ENCODE data around the gene DMD. TPM values are rescaled to one million over a fixed set of nuclear protein-coding genes. Genes with fewer than 3 reads are reported as not detected.

The DMD gene
- total and polyA plus RNA-seq, 2 of the 8 experiments (the other 6 are each of a cell fraction or from before 2014, with no cell fraction given), result 4.8 to 7.4 TPM

GRCh38 chrX:32847921-32848320, 363.4 kb downstream of the DMD start:
- H2BK12ac ChIP-seq (ENCODE audit: low read depth, low read length), result no peak overlapping the region
- H3K79me2 ChIP-seq (ENCODE audit: control insufficient read depth in 1 of 2, insufficient read depth in 2 of 2, low read length in 2 of 2), result no peaks in the 10 kb centered on the region
- no peaks in the 10 kb centered on the region for H3K79me1 ChIP-seq (ENCODE audit: low read depth, low read length)
- no peaks in the 10 kb centered on the region for H3K36me3 ChIP-seq (ENCODE audit: control insufficient read depth in 2 of 4, insufficient read depth in 4 of 4, low read length in 3 of 4)
- H3K4me1 ChIP-seq (replicated peaks in 1 of 4; ENCODE audit: control insufficient read depth in 3 of 4, insufficient read depth in 4 of 4, low read length in 3 of 4), result no peaks in the 10 kb centered on the region
- no peak overlapping the region for H3K4me3 ChIP-seq (ENCODE audit: extremely low read depth in 1 of 4, insufficient read depth in 2 of 4, low read depth in 3 of 4, low read length in 4 of 4)
- no peak for DNase-seq (ENCODE audit: low read depth in 1 of 2, low spot score in 2 of 2)
- no peak for FAIRE-seq
- H4K91ac ChIP-seq (replicated peaks; ENCODE audit: insufficient read length, low read length), result no peak overlapping the region
- H3K9ac ChIP-seq (replicated peaks in 1 of 4; ENCODE audit: extremely low read depth in 1 of 4, low read depth in 3 of 4, low read length in 3 of 4), result no peak overlapping the region
- no peak overlapping the region for H3K14ac ChIP-seq (ENCODE audit: insufficient read length)
- no peak overlapping the region for H3K27ac ChIP-seq (ENCODE audit: low read depth, low read length)
- no peak overlapping the region for H3K23ac ChIP-seq (ENCODE audit: insufficient read length)
- no peak overlapping the region for H2BK120ac ChIP-seq (replicated peaks; ENCODE audit: low read depth, low read length)
- CTCF ChIA-PET (ENCODE audit: partially characterized antibody), result interaction anchor here (0.5 kb wide), 1 partner anchor 127 kb away, joined by 3 read pairs; no protein-coding TSS in a partner anchor
- no peak overlapping the region for H2BK15ac ChIP-seq (ENCODE audit: low read length)
- H3K4me2 ChIP-seq (ENCODE audit: insufficient read depth in 1 of 2, low read depth in 2 of 2, low read length in 2 of 2), result no peak overlapping the region
- H3K27me3 ChIP-seq (replicated peaks in 1 of 4; ENCODE audit: control insufficient read depth in 3 of 4, extremely low read depth in 1 of 4, insufficient read depth in 3 of 4, low read length in 3 of 4), result no peaks in the 10 kb centered on the region
- H2AK5ac ChIP-seq (ENCODE audit: low read depth, low read length), result no peak overlapping the region
- no peak overlapping the region for H2BK5ac ChIP-seq (ENCODE audit: low read depth, low read length)
- TF ChIP-seq TAF1 (IDR thresholded peaks at IDR 0.05; ENCODE audit: low read depth, low read length) (no peak), NRF1 (IDR thresholded peaks at IDR 0.05; ENCODE audit: low read depth, low read length) (no peak), TEAD4 (IDR thresholded peaks at IDR 0.05; ENCODE audit: low read depth, low read length) (no peak)
- H2AFZ ChIP-seq (ENCODE audit: low read length), result no peak overlapping the region
- H4K8ac ChIP-seq (ENCODE audit: extremely low read depth, insufficient read depth, low read length), result no peak overlapping the region
- no peaks in the 10 kb centered on the region for H4K20me1 ChIP-seq (replicated peaks in 1 of 2; ENCODE audit: control insufficient read depth in 1 of 2, insufficient read depth in 2 of 2, low read length in 2 of 2)
- no peak overlapping the region for H3K4ac ChIP-seq (replicated peaks; ENCODE audit: insufficient read length, low read depth, low read length)
- no peak overlapping the region for H2BK20ac ChIP-seq (ENCODE audit: low read length)
- no peak overlapping the region for H3K56ac ChIP-seq (replicated peaks; ENCODE audit: insufficient read length, low read depth, low read length)
- no peaks in the 10 kb centered on the region for H3K9me3 ChIP-seq (ENCODE audit: insufficient read depth in 2 of 2, low read depth in 1 of 2, low read length in 1 of 2)
- H3K23me2 ChIP-seq (ENCODE audit: low read depth, low read length), result no peaks in the 10 kb centered on the region
- POLR2A ChIA-PET (ENCODE audit: partially characterized antibody), result no interaction called here
- 93% methylated on average over 5 of the region's 5 CpGs; no CpG with 5 or more reads in 1 of the 2 experiments for WGBS, 2 experiments (ENCODE audit: extremely low coverage in 1 of 2, insufficient coverage in 1 of 2, insufficient read length in 1 of 2, insufficient replicate concordance in 2 of 2, low coverage in 1 of 2, low lambda C conversion rate in 2 of 2, missing lambda C conversion rate in 1 of 2)
- H4K5ac ChIP-seq (ENCODE audit: insufficient read length, low read depth, low read length), result no peak overlapping the region
- H3K18ac ChIP-seq (ENCODE audit: extremely low read depth, low read length), result no peak overlapping the region

Data from H1 (cell line).